ENCODE data around the gene SPATA16.
A peak's percentile ranks its signal among the peaks of the same experiment; 100 is the strongest.
"Not testable (repeated sequence)": the region's sequence is repeated elsewhere in the genome, so short reads cannot be mapped to it uniquely, and the experiment has no call there.

SPATA16 gene

DNA sequence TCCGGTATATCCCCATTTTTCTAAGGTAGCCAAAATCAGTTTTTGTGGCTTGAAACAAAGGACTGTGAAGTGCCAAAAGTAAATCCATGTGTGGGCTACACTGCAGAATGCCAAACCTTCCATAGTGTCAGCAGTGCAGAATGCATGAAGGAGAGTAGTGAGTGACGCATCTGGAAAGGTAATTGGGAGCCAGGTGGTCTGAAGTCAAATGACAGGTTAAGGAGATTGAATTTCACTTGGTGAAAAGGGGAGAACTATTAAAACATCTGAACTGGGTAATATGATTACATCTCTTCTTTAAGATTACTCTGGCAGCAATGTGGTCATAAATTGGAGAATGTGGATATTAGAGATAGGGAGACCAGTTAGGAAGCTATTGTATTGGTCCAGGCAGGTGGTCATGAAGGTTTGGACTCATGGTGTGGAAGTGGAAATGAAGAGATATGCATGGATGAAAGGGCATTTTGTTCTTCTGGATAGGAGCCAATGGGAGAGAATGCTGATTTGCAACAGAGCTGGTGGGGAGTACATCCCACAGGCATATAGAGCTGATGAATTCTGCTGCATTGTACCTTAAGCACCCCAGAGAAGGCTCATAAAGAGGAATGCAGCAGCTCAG is 272.3 kb downstream of the SPATA16 start:
- no peak for DNase-seq (ENCODE audit: extremely low spot score)
- TF ChIP-seq ARNT (IDR thresholded peaks at IDR 0.05) (no peak), FOXM1 (IDR thresholded peaks at IDR 0.05; ENCODE audit: borderline replicate concordance) (no peak)
- ChIA-PET POLR2A (no interaction called here), CTCF (no interaction called here)

DNA sequence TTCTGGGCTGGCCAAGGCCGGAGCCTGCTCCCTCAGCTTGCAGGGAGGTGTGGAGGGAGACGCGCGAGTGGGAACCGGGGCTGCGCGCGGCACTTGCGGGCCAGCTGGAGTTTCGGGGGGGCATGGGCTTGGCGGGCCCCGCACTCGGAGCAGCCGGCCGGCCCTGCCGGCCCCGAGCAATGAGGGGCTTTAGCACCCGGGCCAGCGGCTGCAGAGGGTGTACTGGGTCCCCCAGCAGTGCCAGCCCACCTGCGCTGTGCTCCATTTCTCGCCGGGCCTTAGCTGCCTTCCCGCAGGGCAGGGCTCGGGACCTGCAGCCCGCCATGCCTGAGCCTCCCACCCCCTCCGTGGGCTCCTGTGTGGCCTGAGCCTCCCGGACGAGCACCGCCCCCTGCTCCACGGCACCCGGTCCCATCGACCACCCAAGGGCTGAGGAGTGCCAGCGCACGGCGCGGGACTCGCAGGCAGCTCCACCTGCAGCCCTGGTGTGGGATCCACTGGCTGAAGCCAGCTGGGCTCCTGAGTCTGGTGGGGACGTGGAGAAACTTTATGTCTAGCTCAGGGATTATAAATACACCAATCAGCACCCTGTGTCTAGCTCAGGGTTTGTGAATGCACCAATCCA is 274.2 kb downstream of the SPATA16 start:
- POLR2A ChIA-PET; CTCF ChIA-PET; DNase-seq (ENCODE audit: extremely low spot score): not testable (repeated sequence)

DNA sequence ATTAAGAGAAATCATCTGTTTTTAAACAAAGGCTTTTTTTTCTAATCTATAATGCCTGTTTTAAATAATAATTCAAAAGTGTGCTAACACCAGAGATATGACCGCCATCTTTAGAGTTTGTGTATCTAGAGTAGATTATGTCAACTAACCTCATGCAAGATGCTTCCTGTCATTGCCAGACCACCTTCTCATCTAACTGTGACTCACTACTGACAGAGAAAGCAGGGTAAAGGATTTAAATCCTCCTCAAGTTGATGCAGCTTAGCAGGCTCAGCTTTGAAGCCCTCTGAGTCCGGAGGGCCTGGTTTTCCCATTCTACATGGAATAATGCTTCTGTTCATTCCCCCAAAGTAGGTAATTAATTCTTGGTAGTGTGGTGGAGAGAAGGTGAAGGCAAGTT is 282.0 kb downstream of the SPATA16 start:
- no peak for TF ChIP-seq TARDBP (IDR thresholded peaks at IDR 0.05)
- TF ChIP-seq HDGF (IDR thresholded peaks at IDR 0.05; ENCODE audit: borderline replicate concordance): no peak
- no peak for TF ChIP-seq CTBP1 (IDR thresholded peaks at IDR 0.05; ENCODE audit: borderline replicate concordance)
- TF ChIP-seq ELF4 (IDR thresholded peaks at IDR 0.05): no peak
- no peak for TF ChIP-seq BHLHE40 (IDR thresholded peaks at IDR 0.05; ENCODE audit: borderline replicate concordance)
- TF ChIP-seq NFRKB (IDR thresholded peaks at IDR 0.05): no peak
- no peak for TF ChIP-seq FOXA1 (IDR thresholded peaks at IDR 0.05)
- TF ChIP-seq SP1 (IDR thresholded peaks at IDR 0.05): no peak
- no peak for TF ChIP-seq FOXK2 (IDR thresholded peaks at IDR 0.05)
- no peak for TF ChIP-seq SUZ12 (IDR thresholded peaks at IDR 0.05)
- TF ChIP-seq L3MBTL2 (conservative IDR thresholded peaks at IDR 0.05): no peak
- TF ChIP-seq PKNOX1 (IDR thresholded peaks at IDR 0.05): no peak
- no peak for TF ChIP-seq ZNF384 (IDR thresholded peaks at IDR 0.05)
- ChIA-PET CTCF (no interaction called here), POLR2A (no interaction called here)
- DNase-seq (ENCODE audit: extremely low spot score): no peak

- POLR2A ChIA-PET: no interaction called here
- DNase-seq (ENCODE audit: extremely low spot score): peak; percentile 11
- CTCF ChIA-PET: no interaction called here
- TF ChIP-seq ARNT (IDR thresholded peaks at IDR 0.05): no peak
- no peak for TF ChIP-seq ELF4 (IDR thresholded peaks at IDR 0.05)
- no peak for TF ChIP-seq FOXM1 (IDR thresholded peaks at IDR 0.05; ENCODE audit: borderline replicate concordance)
- no peak for TF ChIP-seq FOXK2 (IDR thresholded peaks at IDR 0.05)
Measured at GRCh38 chr3:172856795-172857742, 284.0 kb downstream of the SPATA16 start.

DNA sequence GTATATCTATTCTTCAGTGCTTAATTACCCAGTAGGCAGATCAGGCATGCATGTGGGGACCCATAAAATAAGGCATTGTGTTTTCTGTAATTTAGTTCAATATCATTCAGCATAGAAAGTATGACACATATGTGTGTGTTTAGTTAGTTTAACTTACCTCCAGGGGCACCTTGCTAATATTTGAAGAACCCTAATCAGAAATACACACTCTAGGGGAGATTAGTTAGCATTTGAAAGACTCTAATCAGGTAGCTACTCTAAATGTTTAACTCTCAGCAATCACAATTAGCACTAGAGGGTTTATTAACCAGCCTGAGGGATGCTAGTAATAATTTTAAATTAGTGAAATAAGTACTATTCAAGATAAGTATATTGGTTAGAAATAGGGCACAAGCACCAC is 286.0 kb downstream of the SPATA16 start:
- DNase-seq (ENCODE audit: extremely low spot score): no peak
- ChIA-PET CTCF (no interaction called here), POLR2A (no interaction called here)
- TF ChIP-seq FOXA1 (IDR thresholded peaks at IDR 0.05) (no peak), ELF4 (IDR thresholded peaks at IDR 0.05) (no peak), HDGF (IDR thresholded peaks at IDR 0.05; ENCODE audit: borderline replicate concordance) (no peak), FOXM1 (IDR thresholded peaks at IDR 0.05; ENCODE audit: borderline replicate concordance) (no peak), SUZ12 (IDR thresholded peaks at IDR 0.05) (no peak)

DNA sequence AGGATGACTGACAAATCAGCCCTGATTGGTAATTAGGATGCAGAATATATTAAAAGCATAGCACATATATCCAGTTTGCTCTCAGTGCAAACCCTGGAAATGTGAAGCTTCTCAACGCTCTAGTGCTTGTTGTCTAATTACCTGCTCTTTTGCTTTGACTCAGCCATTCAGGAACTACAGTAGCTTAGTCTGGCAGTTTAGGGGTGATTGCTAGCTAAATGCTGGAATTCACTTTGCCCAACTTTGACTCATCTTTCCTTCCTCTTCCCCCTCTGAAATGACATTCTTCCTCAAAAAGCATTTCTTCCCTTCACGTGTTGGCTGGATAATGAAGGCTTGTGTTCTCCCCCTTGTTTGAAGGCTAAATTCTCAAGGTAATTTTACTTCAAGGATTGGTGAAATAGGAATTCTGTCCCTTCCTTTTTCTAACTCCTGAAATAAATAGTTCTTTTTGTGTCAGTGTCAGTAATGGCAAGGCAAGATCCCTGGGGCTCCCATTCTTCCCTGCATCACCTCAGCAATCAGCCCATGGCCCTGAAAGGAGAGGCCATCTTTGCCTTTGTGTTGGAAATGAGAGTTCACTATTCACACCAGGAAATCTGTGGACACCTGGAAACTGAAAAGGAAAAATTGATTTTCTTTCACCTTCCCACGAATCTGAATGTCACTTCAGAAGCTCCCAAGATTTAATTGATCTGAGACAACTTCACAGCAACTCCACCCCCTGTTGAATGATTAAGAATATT is 286.9 kb downstream of the SPATA16 start:
- TF ChIP-seq SUZ12 (IDR thresholded peaks at IDR 0.05) (no peak), SP1 (IDR thresholded peaks at IDR 0.05) (no peak), PKNOX1 (IDR thresholded peaks at IDR 0.05) (no peak), CTBP1 (IDR thresholded peaks at IDR 0.05; ENCODE audit: borderline replicate concordance) (no peak), BHLHE40 (IDR thresholded peaks at IDR 0.05; ENCODE audit: borderline replicate concordance) (no peak), ZNF384 (IDR thresholded peaks at IDR 0.05) (no peak), ARNT (IDR thresholded peaks at IDR 0.05) (no peak), ELF4 (IDR thresholded peaks at IDR 0.05) (no peak), L3MBTL2 (conservative IDR thresholded peaks at IDR 0.05) (no peak), LEF1 (IDR thresholded peaks at IDR 0.05; ENCODE audit: borderline replicate concordance) (no peak), FOXA1 (IDR thresholded peaks at IDR 0.05) (no peak), NFRKB (IDR thresholded peaks at IDR 0.05) (no peak)
- ChIA-PET CTCF (no interaction called here), POLR2A (no interaction called here)
- no peak for DNase-seq (ENCODE audit: extremely low spot score)

DNA sequence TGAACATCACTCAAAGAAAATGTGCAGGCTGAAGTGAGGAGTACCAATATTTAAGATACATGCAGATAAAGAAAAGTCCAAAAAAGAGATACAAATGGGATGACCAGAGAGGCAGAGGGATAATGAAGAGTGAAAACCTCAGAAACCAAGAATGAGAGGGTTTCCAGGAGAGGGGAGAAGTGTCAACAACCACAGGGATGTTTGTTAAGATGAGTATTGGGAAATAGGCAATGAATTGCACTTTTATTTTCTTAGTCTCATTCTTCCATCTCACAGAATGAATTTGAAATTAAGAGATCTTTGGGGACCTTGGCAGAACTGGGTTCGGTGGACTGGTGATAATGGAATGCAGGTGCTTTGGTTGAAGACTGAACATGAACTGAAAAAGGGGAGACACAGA is 288.0 kb downstream of the SPATA16 start:
- ChIA-PET POLR2A (no interaction called here), CTCF (no interaction called here)
- DNase-seq (ENCODE audit: extremely low spot score): no peak
- TF ChIP-seq PKNOX1 (IDR thresholded peaks at IDR 0.05) (no peak), SP1 (IDR thresholded peaks at IDR 0.05) (no peak), L3MBTL2 (conservative IDR thresholded peaks at IDR 0.05) (no peak), SUZ12 (IDR thresholded peaks at IDR 0.05) (no peak), FOXK2 (IDR thresholded peaks at IDR 0.05) (no peak), CTBP1 (IDR thresholded peaks at IDR 0.05; ENCODE audit: borderline replicate concordance) (no peak), HDGF (IDR thresholded peaks at IDR 0.05; ENCODE audit: borderline replicate concordance) (no peak), LEF1 (IDR thresholded peaks at IDR 0.05; ENCODE audit: borderline replicate concordance) (no peak), BHLHE40 (IDR thresholded peaks at IDR 0.05; ENCODE audit: borderline replicate concordance) (no peak), FOXA1 (IDR thresholded peaks at IDR 0.05) (no peak)
